Heart left ventricle (tissue), 13 donors: ENCODE measurements around the gene TMBIM4.

Experiments
- POLR2A ChIP-seq, 2 donors: fragments of 450-650 bp; IDR thresholded peaks; one replicate each; pipeline ENCODE4 v1.6.1; 2017; ENCODE audit warnings: antibody characterized with exemption in 2 of 2, mild to moderate bottlenecking in 2 of 2, moderate library complexity in 2 of 2
- TF ChIP-seq, protein P1 (sequence below), 12 donors: fragments of 200-600 bp; sonication (generic) in 4 of 12; IDR thresholded peaks; one replicate each; pipeline versions ENCODE4 v1.5.0 to v1.8.0; 2018 to 2022; ENCODE audit warnings: antibody characterized with exemption in 12 of 12, mild to moderate bottlenecking in 5 of 12
- donor health status: ischemic (EF 13 %, LVEDD 7.1; RV severe dilation, severe dysfunction).
- donor health status: DM: no; HTN: yes; CAD: no.
- donor health status: DM: no; HTN: no; CAD: no.
- donor health status: ischemic (EF 25% LVEDD 6.9; RV normal size, moderate dysfunction).
- donor health status: ischemic (EF 25% LVEDD 5.7; RV mildly dilated, moderate dysfunction).
- donor health status: ischemic (EF 35%, LVEDD 5.7; RV mildly dilated, moderate dysfunction).
- donor health status: nonischemic (EF 11% LVEDD 7.7; RV severe dilation, severe dysfunction).
- donor health status: DM: yes; HTN: yes; CAD: no.
- donor health status: PGD.
- donor health status: ischemic (EF 29% LVEDD 5.4; RV normal size, mild dysfunction).
- donor health status: nonischemic (EF 23%, LVEDD 6.1; RV moderate dilation, normal function).

DNA sequence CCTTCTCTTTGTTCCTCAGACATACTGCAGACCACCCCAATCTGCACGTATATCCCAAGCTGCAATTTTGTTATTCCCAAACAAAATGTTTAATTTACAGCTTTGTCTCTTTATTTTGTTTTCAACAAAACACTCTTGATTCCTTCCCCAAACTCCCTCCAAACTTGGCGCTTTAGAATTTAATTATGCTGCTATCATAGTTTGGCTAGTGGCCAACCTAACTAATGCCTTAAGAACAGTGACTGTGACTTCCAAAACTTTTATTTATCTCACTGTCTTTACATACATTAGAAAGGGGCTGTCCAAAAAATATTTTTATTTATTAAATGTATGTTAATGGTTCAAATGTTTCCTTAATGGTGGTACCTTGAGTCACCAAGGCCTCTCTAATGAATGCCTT lies 7.1 kb downstream of the TMBIM4 start:
- TF ChIP-seq, protein P1, sequence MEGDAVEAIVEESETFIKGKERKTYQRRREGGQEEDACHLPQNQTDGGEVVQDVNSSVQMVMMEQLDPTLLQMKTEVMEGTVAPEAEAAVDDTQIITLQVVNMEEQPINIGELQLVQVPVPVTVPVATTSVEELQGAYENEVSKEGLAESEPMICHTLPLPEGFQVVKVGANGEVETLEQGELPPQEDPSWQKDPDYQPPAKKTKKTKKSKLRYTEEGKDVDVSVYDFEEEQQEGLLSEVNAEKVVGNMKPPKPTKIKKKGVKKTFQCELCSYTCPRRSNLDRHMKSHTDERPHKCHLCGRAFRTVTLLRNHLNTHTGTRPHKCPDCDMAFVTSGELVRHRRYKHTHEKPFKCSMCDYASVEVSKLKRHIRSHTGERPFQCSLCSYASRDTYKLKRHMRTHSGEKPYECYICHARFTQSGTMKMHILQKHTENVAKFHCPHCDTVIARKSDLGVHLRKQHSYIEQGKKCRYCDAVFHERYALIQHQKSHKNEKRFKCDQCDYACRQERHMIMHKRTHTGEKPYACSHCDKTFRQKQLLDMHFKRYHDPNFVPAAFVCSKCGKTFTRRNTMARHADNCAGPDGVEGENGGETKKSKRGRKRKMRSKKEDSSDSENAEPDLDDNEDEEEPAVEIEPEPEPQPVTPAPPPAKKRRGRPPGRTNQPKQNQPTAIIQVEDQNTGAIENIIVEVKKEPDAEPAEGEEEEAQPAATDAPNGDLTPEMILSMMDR (IDR thresholded peaks at IDR 0.05): no peak
- no peak for TF ChIP-seq POLR2A (IDR thresholded peaks at IDR 0.05)
